Fibroblast of skin of left quadriceps (primary cell): ENCODE measurements around the gene PRDM16.
"Not testable (repeated sequence)": the region's sequence is repeated elsewhere in the genome, so short reads cannot be mapped to it uniquely, and the experiment has no call there.

Experiments
- DNase-seq, 2 experiments: peaks; one replicate each; pipeline ENCODE4 v3.0.0-alpha.2; 2013; ENCODE audit warnings: low read depth in 2 of 2

The PRDM16 gene

GRCh38 chr1:3226701-3227350 lies 157.8 kb downstream of the PRDM16 start:
- no peak for DNase-seq

GRCh38 chr1:3227351-3227704 lies 158.3 kb downstream of the PRDM16 start:
- no peak for DNase-seq

GRCh38 chr1:3227893-3228292 lies 158.9 kb downstream of the PRDM16 start:
- DNase-seq: no peak

- no peak for DNase-seq
Measured at GRCh38 chr1:3229081-3229725, 160.2 kb downstream of the PRDM16 start.

GRCh38 chr1:3230553-3230952 lies 161.6 kb downstream of the PRDM16 start:
- no peak for DNase-seq

- no peak for DNase-seq
Measured at GRCh38 chr1:3231245-3231644, 162.2 kb downstream of the PRDM16 start.

- DNase-seq: no peak
Measured at GRCh38 chr1:3231826-3232225, 162.8 kb downstream of the PRDM16 start.

GRCh38 chr1:3233031-3233430 lies 164.0 kb downstream of the PRDM16 start:
- DNase-seq: no peak

- DNase-seq: no peak
Measured at GRCh38 chr1:3233551-3233950, 164.5 kb downstream of the PRDM16 start.

GRCh38 chr1:3234281-3234680 lies 165.3 kb downstream of the PRDM16 start:
- DNase-seq: no peak

- DNase-seq: no peak
Measured at GRCh38 chr1:3234956-3235355, 166.0 kb downstream of the PRDM16 start.

GRCh38 chr1:3235496-3235895 lies 166.5 kb downstream of the PRDM16 start:
- no peak for DNase-seq

GRCh38 chr1:3236361-3236760 lies 167.4 kb downstream of the PRDM16 start:
- no peak for DNase-seq

- no peak for DNase-seq
Measured at GRCh38 chr1:3236955-3237354, 168.0 kb downstream of the PRDM16 start.

GRCh38 chr1:3237570-3237969 lies 168.6 kb downstream of the PRDM16 start:
- DNase-seq: no peak

GRCh38 chr1:3237994-3238702 lies 169.1 kb downstream of the PRDM16 start:
- no peak for DNase-seq

- no peak for DNase-seq
Measured at GRCh38 chr1:3238703-3239278, 169.8 kb downstream of the PRDM16 start.

GRCh38 chr1:3239991-3240390 lies 171.0 kb downstream of the PRDM16 start:
- not testable (repeated sequence) for DNase-seq

- DNase-seq: no peak
Measured at GRCh38 chr1:3240524-3241235, 171.7 kb downstream of the PRDM16 start.

GRCh38 chr1:3241236-3241550 lies 172.2 kb downstream of the PRDM16 start:
- no peak for DNase-seq

GRCh38 chr1:3241673-3242407 lies 172.8 kb downstream of the PRDM16 start:
- no peak for DNase-seq
